GM23338 (cell line): ENCODE data around the gene PERM1. TPM values are rescaled to one million over a fixed set of nuclear protein-coding genes. Genes with fewer than 3 reads are reported as not detected.

Experiments used
- ATAC-seq: fragments of 200-7000 bp; cut with Tn5 transposase; 3 replicates; pipeline ENCODE4 v1.9.1; 2020
- DNase-seq: peaks from one replicate; pipeline ENCODE4 v3.0.0-alpha.2; 2015; ENCODE audit warnings: low spot score
- H2AFZ ChIP-seq: fragments of 200-600 bp; sonication (generic); 2 replicates; pipeline ENCODE4 v1.8.0; 2016; ENCODE audit warnings: antibody characterized with exemption, mild to moderate bottlenecking, moderate library complexity
- H3F3A ChIP-seq: fragments of 200-600 bp; sonication (generic); replicated peaks from 2 replicates; pipeline ENCODE4 v1.8.0; 2017; ENCODE audit warnings: antibody characterized with exemption, mixed run types, low read depth
- H3K27ac ChIP-seq: fragments of 200-600 bp; sonication (generic); 2 replicates; pipeline ENCODE4 v1.6.1; 2016; ENCODE audit warnings: low read depth
- H3K27me3 ChIP-seq: fragments of 200-600 bp; sonication (generic); 2 replicates; pipeline ENCODE4 v1.8.0; 2016; ENCODE audit warnings: mild to moderate bottlenecking, mixed run types, moderate library complexity; ENCODE audit not compliant: insufficient read depth
- H3K36me3 ChIP-seq: fragments of 200-600 bp; sonication (generic); 2 replicates; pipeline ENCODE4 v1.8.0; 2016; ENCODE audit warnings: mild to moderate bottlenecking; ENCODE audit not compliant: insufficient read depth
- H3K4me1 ChIP-seq: fragments of 200-600 bp; sonication (generic); 2 replicates; pipeline ENCODE4 v1.8.0; 2016; ENCODE audit warnings: mild to moderate bottlenecking, moderate library complexity; ENCODE audit not compliant: insufficient read depth
- H3K4me2 ChIP-seq: fragments of 200-600 bp; sonication (generic); 2 replicates; pipeline ENCODE4 v1.7.1; 2017; ENCODE audit warnings: mixed run types
- H3K4me3 ChIP-seq: fragments of 200-600 bp; sonication (generic); 2 replicates; pipeline ENCODE4 v1.6.1; 2016; ENCODE audit warnings: mixed run types
- H3K79me2 ChIP-seq: fragments of 200-600 bp; sonication (generic); replicated peaks from 2 replicates; pipeline ENCODE4 v1.8.0; 2017; ENCODE audit warnings: mild to moderate bottlenecking; ENCODE audit not compliant: insufficient read depth
- H3K9me2 ChIP-seq: fragments of 200-600 bp; sonication (generic); 2 replicates; pipeline ENCODE4 v1.8.0; 2017; ENCODE audit not compliant: insufficient read depth
- H4K20me1 ChIP-seq: fragments of 200-600 bp; sonication (generic); replicated peaks from 2 replicates; pipeline ENCODE4 v1.8.0; 2017; ENCODE audit warnings: mild to moderate bottlenecking; ENCODE audit not compliant: insufficient read depth
- H3K27ac Mint-ChIP-seq: 2 replicates; pipeline ENCODE4 v1.8.0; 2020; ENCODE audit warnings: inconsistent platforms, mild to moderate bottlenecking, moderate library complexity, mixed read lengths
- H3K27me3 Mint-ChIP-seq: 3 replicates; pipeline ENCODE4 v1.8.0; 2022; ENCODE audit warnings: low read depth, mild to moderate bottlenecking, moderate library complexity, mixed read lengths, inconsistent platforms; ENCODE audit not compliant: insufficient read depth, poor library complexity
- H3K36me3 Mint-ChIP-seq: 3 replicates; pipeline ENCODE4 v1.8.0; 2021; ENCODE audit warnings: low read depth, mild to moderate bottlenecking, inconsistent platforms, moderate library complexity, mixed read lengths
- H3K4me1 Mint-ChIP-seq: 3 replicates; pipeline ENCODE4 v1.8.0; 2020; ENCODE audit warnings: mild to moderate bottlenecking, inconsistent platforms, mixed read lengths
- H3K4me3 Mint-ChIP-seq: 3 replicates; pipeline ENCODE4 v1.8.0; 2021; ENCODE audit warnings: moderate library complexity, mild to moderate bottlenecking, inconsistent platforms, mixed read lengths
- H3K9me3 Mint-ChIP-seq: 3 replicates; pipeline ENCODE4 v1.8.0; 2020; ENCODE audit warnings: moderate library complexity, mild to moderate bottlenecking, inconsistent platforms, mixed read lengths
- CREB1 ChIP-seq: fragments of 250-450 bp; sonication (Bioruptor Pico); IDR thresholded peaks from 2 replicates; pipeline ENCODE4 v1.5.0; 2020; ENCODE audit warnings: low read depth, mild to moderate bottlenecking, moderate library complexity
- EZH2 ChIP-seq: fragments of 200-600 bp; sonication (generic); IDR thresholded peaks from one replicate; pipeline ENCODE4 v1.8.0; 2017; ENCODE audit warnings: antibody characterized with exemption, mild to moderate bottlenecking, low read depth; ENCODE audit not compliant: unreplicated experiment
- JUNB ChIP-seq: IDR thresholded peaks from one replicate; pipeline ENCODE4 v1.6.1; 2016; ENCODE audit warnings: antibody characterized with exemption; ENCODE audit not compliant: unreplicated experiment
- ZNF114 ChIP-seq: fragments of 250-450 bp; sonication (Bioruptor Pico); IDR thresholded peaks from 2 replicates; pipeline ENCODE4 v1.5.0; 2020; ENCODE audit warnings: mild to moderate bottlenecking, moderate library complexity
- ZNF331 ChIP-seq: fragments of 250-450 bp; sonication (Bioruptor Pico); IDR thresholded peaks from 2 replicates; pipeline ENCODE4 v1.5.0; 2020; ENCODE audit warnings: low read depth, mild to moderate bottlenecking, moderate library complexity
- polyA plus RNA-seq: library from polyadenylated mRNA; unstranded; fragments of >200 nt; fragmentation: Nextera tagmentation; extraction: Ambion mirVana; gene quantifications from 2 replicates; pipeline ENCODE4 v1.2.1, GENCODE V29; 2016
- total RNA-seq: library from RNA; depleted of rRNA; stranded (reverse); fragments of >200 nt; shearing (Covaris generic); gene quantifications from 2 replicates; pipeline ENCODE4 v1.2.3, GENCODE V29; 2014
- TF ChIP-seq, protein P1 (sequence below): IDR thresholded peaks from one replicate; pipeline ENCODE4 v1.6.1; 2018; ENCODE audit warnings: antibody characterized with exemption; ENCODE audit not compliant: unreplicated experiment
- TF ChIP-seq, protein P2 (sequence below), 2 experiments: fragments of 200-600 bp in 1 of 2; sonication (generic) in 1 of 2; conservative IDR thresholded peaks; 2 replicates each; pipeline versions ENCODE4 v1.5.1 to v1.6.1; 2016 to 2017; ENCODE audit warnings: antibody characterized with exemption in 2 of 2, low read depth in 2 of 2, mild to moderate bottlenecking in 2 of 2, moderate library complexity in 1 of 2
- TF ChIP-seq, protein P3 (sequence below): fragments of 250-450 bp; sonication (Bioruptor Pico); IDR thresholded peaks from 2 replicates; pipeline ENCODE4 v1.5.0; 2020; ENCODE audit warnings: mild to moderate bottlenecking, moderate library complexity

The PERM1 gene
- total and polyA plus RNA-seq, 2 experiments from 2014 or later, result 1.1 TPM; not detected in 1

DNA sequence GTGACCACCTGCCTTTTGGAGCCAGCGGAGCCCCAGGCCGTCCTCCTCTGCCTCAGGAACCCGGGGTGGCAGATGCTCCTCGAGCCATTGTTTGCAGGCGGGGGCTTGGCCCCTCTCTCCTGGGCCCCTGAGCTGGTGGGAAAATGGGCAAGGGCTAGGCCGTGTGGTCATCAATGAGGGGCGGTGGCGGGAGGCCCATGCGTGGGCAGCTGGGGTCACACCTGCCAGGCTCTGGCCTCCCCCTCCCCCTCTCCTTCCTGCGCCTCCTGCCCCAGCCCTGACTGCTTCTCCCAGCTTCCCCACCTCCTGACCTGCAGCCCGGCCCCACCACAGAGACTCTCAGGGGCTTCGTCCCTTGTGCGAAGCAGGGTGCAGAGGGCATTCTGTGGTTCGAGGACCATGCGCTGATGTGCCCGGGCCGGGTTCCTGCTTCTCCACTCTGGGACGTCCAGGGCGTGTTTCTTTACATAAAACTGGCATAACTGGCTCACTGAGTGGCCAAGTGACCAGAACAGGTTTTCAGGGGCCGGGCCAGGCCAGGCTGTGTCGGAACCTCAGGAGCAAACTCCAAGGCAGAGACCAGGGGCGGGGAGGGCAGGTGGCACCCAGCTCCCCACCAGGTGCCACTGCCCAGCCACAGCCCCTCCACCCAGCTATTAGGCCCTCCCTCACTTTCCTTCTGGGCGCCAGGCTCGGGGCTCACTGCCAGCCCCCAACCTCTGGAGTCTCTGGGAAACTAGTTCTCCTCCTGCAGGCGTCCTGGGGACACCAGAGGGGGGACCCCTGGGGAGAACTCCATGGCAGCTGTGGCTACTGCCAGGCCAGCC is 48.9 kb downstream of the PERM1 start (continued):
- TF ChIP-seq, protein P1, sequence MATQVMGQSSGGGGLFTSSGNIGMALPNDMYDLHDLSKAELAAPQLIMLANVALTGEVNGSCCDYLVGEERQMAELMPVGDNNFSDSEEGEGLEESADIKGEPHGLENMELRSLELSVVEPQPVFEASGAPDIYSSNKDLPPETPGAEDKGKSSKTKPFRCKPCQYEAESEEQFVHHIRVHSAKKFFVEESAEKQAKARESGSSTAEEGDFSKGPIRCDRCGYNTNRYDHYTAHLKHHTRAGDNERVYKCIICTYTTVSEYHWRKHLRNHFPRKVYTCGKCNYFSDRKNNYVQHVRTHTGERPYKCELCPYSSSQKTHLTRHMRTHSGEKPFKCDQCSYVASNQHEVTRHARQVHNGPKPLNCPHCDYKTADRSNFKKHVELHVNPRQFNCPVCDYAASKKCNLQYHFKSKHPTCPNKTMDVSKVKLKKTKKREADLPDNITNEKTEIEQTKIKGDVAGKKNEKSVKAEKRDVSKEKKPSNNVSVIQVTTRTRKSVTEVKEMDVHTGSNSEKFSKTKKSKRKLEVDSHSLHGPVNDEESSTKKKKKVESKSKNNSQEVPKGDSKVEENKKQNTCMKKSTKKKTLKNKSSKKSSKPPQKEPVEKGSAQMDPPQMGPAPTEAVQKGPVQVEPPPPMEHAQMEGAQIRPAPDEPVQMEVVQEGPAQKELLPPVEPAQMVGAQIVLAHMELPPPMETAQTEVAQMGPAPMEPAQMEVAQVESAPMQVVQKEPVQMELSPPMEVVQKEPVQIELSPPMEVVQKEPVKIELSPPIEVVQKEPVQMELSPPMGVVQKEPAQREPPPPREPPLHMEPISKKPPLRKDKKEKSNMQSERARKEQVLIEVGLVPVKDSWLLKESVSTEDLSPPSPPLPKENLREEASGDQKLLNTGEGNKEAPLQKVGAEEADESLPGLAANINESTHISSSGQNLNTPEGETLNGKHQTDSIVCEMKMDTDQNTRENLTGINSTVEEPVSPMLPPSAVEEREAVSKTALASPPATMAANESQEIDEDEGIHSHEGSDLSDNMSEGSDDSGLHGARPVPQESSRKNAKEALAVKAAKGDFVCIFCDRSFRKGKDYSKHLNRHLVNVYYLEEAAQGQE, result no peak
- TF ChIP-seq ZNF331 (no peak), EZH2 (no peak), ZNF114 (no peak), CREB1 (no peak)
- TF ChIP-seq, protein P2, sequence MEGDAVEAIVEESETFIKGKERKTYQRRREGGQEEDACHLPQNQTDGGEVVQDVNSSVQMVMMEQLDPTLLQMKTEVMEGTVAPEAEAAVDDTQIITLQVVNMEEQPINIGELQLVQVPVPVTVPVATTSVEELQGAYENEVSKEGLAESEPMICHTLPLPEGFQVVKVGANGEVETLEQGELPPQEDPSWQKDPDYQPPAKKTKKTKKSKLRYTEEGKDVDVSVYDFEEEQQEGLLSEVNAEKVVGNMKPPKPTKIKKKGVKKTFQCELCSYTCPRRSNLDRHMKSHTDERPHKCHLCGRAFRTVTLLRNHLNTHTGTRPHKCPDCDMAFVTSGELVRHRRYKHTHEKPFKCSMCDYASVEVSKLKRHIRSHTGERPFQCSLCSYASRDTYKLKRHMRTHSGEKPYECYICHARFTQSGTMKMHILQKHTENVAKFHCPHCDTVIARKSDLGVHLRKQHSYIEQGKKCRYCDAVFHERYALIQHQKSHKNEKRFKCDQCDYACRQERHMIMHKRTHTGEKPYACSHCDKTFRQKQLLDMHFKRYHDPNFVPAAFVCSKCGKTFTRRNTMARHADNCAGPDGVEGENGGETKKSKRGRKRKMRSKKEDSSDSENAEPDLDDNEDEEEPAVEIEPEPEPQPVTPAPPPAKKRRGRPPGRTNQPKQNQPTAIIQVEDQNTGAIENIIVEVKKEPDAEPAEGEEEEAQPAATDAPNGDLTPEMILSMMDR (conservative IDR thresholded peaks at IDR 0.05; ENCODE audit: low read depth in 2 of 2), result no peak

DNA sequence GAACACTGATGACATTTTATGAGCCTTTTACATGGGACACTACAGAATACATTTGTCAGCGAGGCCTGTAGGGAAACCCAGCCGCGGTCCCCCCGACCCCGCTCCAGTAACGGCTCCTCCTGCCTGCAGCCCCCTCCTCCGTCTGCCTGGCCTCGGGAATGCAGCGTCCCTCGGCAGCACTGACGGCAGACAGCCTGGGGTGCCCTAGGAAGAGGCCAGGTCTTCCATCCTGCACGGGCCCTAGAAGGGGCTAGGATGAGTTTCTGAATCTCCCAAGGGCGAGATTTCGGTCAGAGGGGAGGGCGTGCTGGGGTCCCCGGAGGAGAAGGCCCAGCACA is 49.8 kb downstream of the PERM1 start:
- H3K4me3 Mint-ChIP-seq, result no peak overlapping the region
- Histone ChIP-seq H3K4me3 (no peak overlapping the region), H2AFZ (no peak overlapping the region), H3K27ac (no peak overlapping the region), H3K4me2 (no peak overlapping the region), H3F3A (no peaks in the 10 kb centered on the region), H3K36me3 (no peaks in the 10 kb centered on the region), H4K20me1 (no peaks in the 10 kb centered on the region), H3K9me2 (no peaks in the 10 kb centered on the region), H3K27me3 (peaks cover 83% of the 10 kb centered on the region), H3K4me1 (no peaks in the 10 kb centered on the region; the same call in 1 of the 2 replicates), H3K79me2 (no peaks in the 10 kb centered on the region)
- H3K36me3 Mint-ChIP-seq, result no peaks in the 10 kb centered on the region
- peaks cover 9% of the 10 kb centered on the region for H3K4me1 Mint-ChIP-seq
- ATAC-seq (no peak), DNase-seq (no peak)
- H3K27me3 Mint-ChIP-seq, result peaks cover 71% of the 10 kb centered on the region
- no peak overlapping the region for H3K27ac Mint-ChIP-seq
- no peaks in the 10 kb centered on the region; the same call in 2 of the 3 replicates for H3K9me3 Mint-ChIP-seq
- TF ChIP-seq, protein P2 (conservative IDR thresholded peaks at IDR 0.05; ENCODE audit: low read depth in 2 of 2), result no peak
- TF ChIP-seq EZH2 (no peak), ZNF331 (no peak), JUNB (no peak)
- TF ChIP-seq, protein P3, sequence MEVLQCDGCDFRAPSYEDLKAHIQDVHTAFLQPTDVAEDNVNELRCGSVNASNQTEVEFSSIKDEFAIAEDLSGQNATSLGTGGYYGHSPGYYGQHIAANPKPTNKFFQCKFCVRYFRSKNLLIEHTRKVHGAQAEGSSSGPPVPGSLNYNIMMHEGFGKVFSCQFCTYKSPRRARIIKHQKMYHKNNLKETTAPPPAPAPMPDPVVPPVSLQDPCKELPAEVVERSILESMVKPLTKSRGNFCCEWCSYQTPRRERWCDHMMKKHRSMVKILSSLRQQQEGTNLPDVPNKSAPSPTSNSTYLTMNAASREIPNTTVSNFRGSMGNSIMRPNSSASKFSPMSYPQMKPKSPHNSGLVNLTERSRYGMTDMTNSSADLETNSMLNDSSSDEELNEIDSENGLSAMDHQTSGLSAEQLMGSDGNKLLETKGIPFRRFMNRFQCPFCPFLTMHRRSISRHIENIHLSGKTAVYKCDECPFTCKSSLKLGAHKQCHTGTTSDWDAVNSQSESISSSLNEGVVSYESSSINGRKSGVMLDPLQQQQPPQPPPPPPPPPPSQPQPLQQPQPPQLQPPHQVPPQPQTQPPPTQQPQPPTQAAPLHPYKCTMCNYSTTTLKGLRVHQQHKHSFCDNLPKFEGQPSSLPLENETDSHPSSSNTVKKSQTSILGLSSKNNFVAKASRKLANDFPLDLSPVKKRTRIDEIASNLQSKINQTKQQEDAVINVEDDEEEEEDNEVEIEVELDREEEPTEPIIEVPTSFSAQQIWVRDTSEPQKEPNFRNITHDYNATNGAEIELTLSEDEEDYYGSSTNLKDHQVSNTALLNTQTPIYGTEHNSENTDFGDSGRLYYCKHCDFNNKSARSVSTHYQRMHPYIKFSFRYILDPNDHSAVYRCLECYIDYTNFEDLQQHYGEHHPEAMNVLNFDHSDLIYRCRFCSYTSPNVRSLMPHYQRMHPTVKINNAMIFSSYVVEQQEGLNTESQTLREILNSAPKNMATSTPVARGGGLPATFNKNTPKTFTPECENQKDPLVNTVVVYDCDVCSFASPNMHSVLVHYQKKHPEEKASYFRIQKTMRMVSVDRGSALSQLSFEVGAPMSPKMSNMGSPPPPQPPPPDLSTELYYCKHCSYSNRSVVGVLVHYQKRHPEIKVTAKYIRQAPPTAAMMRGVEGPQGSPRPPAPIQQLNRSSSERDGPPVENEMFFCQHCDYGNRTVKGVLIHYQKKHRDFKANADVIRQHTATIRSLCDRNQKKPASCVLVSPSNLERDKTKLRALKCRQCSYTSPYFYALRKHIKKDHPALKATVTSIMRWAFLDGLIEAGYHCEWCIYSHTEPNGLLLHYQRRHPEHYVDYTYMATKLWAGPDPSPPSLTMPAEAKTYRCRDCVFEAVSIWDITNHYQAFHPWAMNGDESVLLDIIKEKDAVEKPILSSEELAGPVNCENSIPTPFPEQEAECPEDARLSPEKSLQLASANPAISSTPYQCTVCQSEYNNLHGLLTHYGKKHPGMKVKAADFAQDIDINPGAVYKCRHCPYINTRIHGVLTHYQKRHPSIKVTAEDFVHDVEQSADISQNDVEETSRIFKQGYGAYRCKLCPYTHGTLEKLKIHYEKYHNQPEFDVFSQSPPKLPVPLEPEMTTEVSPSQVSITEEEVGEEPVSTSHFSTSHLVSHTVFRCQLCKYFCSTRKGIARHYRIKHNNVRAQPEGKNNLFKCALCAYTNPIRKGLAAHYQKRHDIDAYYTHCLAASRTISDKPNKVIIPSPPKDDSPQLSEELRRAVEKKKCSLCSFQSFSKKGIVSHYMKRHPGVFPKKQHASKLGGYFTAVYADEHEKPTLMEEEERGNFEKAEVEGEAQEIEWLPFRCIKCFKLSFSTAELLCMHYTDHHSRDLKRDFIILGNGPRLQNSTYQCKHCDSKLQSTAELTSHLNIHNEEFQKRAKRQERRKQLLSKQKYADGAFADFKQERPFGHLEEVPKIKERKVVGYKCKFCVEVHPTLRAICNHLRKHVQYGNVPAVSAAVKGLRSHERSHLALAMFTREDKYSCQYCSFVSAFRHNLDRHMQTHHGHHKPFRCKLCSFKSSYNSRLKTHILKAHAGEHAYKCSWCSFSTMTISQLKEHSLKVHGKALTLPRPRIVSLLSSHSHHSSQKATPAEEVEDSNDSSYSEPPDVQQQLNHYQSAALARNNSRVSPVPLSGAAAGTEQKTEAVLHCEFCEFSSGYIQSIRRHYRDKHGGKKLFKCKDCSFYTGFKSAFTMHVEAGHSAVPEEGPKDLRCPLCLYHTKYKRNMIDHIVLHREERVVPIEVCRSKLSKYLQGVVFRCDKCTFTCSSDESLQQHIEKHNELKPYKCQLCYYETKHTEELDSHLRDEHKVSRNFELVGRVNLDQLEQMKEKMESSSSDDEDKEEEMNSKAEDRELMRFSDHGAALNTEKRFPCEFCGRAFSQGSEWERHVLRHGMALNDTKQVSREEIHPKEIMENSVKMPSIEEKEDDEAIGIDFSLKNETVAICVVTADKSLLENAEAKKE (CRISPR knock-in tag), result no peak
